Measurements from ENCODE around the gene GPHN.

- no peak for TF ChIP-seq CTCF (IDR thresholded peaks at IDR 0.05)
- no peak for TF ChIP-seq ZSCAN18 (CRISPR knock-in tag; IDR thresholded peaks at IDR 0.05)
- no peak for TF ChIP-seq ZBTB21 (CRISPR knock-in tag; IDR thresholded peaks at IDR 0.05; ENCODE audit: borderline replicate concordance)
- TF ChIP-seq PRDM15 (CRISPR knock-in tag; IDR thresholded peaks at IDR 0.05), result no peak
- no peak for TF ChIP-seq NFYB (CRISPR knock-in tag; conservative IDR thresholded peaks at IDR 0.05; ENCODE audit: low read depth)
- TF ChIP-seq CREM (CRISPR knock-in tag; IDR thresholded peaks at IDR 0.05), result no peak
These were observed 31.1 kb downstream of the GPHN start for GRCh38 chr14:66539034-66539433.
